K562 (cell line): ENCODE results near the gene UPF2. TPM values are rescaled to one million over a fixed set of nuclear protein-coding genes. Genes with fewer than 3 reads are reported as not detected.

Experiments
- CBX3 ChIP-seq, 2 experiments: IDR thresholded peaks; 1 replicate in 1 of 2; 2 replicates in 1 of 2; pipeline ENCODE4 v1.6.1; 2012; ENCODE audit warnings: inconsistent platforms in 2 of 2, low read length in 2 of 2, borderline replicate concordance in 1 of 2, control low read depth in 1 of 2
- HNRNPK ChIP-seq: fragments of 200-400 bp; formaldehyde crosslinking; IDR thresholded peaks from one replicate; pipeline ENCODE4 v1.6.1; 2018; ENCODE audit warnings: mild to moderate bottlenecking, low read depth, low read length; ENCODE audit not compliant: poor library complexity, severe bottlenecking
- SMARCA5 ChIP-seq: fragments of 450-650 bp; IDR thresholded peaks from 2 replicates; pipeline ENCODE4 v1.6.1; 2016
- ZFP30 ChIP-seq: fragments of 250-450 bp; sonication (Bioruptor Pico); IDR thresholded peaks from 2 replicates; pipeline ENCODE4 v1.8.0; 2022; ENCODE audit warnings: moderate library complexity, mild to moderate bottlenecking, inconsistent platforms, borderline replicate concordance
- ZNF175 ChIP-seq: fragments of 200-800 bp; sonication (Bioruptor generic); IDR thresholded peaks from 2 replicates; pipeline ENCODE4 v1.6.1; 2016; ENCODE audit warnings: low read depth, mild to moderate bottlenecking, missing genetic modification characterization, missing compliant biosample characterization
- polyA plus RNA-seq, 8 experiments: library from polyadenylated mRNA; depleted of rRNA in 4 of 8; stranded (reverse) in 5 of 8; unstranded in 3 of 8; fragments of >200 nt; fragmentation: Nextera tagmentation in 2 of 8; fragmentation: Illumina TruSeq in 1 of 8; extraction: Ambion mirVana in 2 of 8; extraction: Trizol in 1 of 8; gene quantifications; 2 replicates each; pipeline versions ENCODE4 v1.2.1 to v1.2.3, GENCODE V29; 2011 to 2014; ENCODE audit warnings: inconsistent platforms in 1 of 8, missing spikeins in 1 of 8
- total RNA-seq, 7 experiments: library from RNA; depleted of rRNA in 6 of 7; stranded (reverse); fragments of >200 nt in 6 of 7; fragmentation: Illumina TruSeq in 2 of 7; extraction: Trizol in 2 of 7; gene quantifications; 2 replicates each; pipeline versions ENCODE4 v1.2.1 to v1.2.3, GENCODE V29; 2011 to 2021; ENCODE audit warnings: low replicate concordance in 1 of 7
- TF ChIP-seq, protein P1 (sequence below): IDR thresholded peaks from 2 replicates; pipeline ENCODE4 v1.6.1; 2012; ENCODE audit warnings: low read depth, low read length, improper control_type of control experiment, borderline replicate concordance
- TF ChIP-seq, protein P2 (sequence below): IDR thresholded peaks from 2 replicates; pipeline ENCODE4 v1.6.1; 2014; ENCODE audit warnings: antibody characterized with exemption
- TF ChIP-seq, protein P3 (sequence below), 2 experiments: fragments of 450-650 bp in 1 of 2; sonication (generic) in 1 of 2; formaldehyde crosslinking; conservative IDR thresholded peaks; 2 replicates each; pipeline versions ENCODE4 v1.4.0 to v1.8.1; 2020 to 2022; ENCODE audit warnings: mild to moderate bottlenecking in 1 of 2, missing genetic modification reagents in 1 of 2

The UPF2 gene
- total and polyA plus RNA-seq, 9 of the 15 experiments (the other 6 are each of a cell fraction or from before 2014, with no cell fraction given): 13.9 to 37.7 (median 23.7) TPM

DNA sequence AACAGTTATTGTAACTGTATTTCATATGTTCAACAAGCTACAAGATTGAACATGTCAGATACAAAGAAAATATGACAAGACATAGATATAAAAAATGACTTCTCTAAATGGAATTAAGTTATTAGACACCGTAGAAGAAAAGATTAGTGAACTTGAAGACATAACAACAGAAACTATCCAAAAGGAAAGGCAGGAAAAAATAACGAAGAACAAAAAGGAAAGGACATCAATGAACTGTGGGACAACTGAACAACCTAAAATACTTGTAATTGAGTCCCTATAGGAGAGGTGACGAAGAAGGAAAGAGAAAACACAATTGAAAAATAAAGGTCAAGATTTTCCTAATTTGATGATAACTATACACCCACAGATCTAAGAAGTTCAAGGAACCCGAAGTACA, 32.3 kb downstream of the UPF2 start (continued):
- TF ChIP-seq, protein P1, sequence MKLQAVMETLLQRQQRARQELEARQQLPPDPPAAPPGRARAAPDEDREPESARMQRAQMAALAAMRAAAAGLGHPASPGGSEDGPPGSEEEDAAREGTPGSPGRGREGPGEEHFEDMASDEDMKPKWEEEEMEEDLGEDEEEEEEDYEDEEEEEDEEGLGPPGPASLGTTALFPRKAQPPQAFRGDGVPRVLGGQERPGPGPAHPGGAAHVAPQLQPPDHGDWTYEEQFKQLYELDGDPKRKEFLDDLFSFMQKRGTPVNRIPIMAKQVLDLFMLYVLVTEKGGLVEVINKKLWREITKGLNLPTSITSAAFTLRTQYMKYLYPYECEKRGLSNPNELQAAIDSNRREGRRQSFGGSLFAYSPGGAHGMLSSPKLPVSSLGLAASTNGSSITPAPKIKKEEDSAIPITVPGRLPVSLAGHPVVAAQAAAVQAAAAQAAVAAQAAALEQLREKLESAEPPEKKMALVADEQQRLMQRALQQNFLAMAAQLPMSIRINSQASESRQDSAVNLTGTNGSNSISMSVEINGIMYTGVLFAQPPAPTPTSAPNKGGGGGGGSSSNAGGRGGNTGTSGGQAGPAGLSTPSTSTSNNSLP: no peak
- TF ChIP-seq CBX3 (IDR thresholded peaks at IDR 0.05; ENCODE audit: borderline replicate concordance in 1 of 2, low read length in 2 of 2) (peak in 1 of 2 experiments; percentile 80; a peak in 2 of 3 replicates), SMARCA5 (peak; percentile 63; the same call in 1 of the 2 replicates), HNRNPK (no peak), ZFP30 (CRISPR knock-in tag) (peak; percentile 72; the same call in 1 of the 2 replicates), ZNF175 (no peak)
- TF ChIP-seq, protein P2, sequence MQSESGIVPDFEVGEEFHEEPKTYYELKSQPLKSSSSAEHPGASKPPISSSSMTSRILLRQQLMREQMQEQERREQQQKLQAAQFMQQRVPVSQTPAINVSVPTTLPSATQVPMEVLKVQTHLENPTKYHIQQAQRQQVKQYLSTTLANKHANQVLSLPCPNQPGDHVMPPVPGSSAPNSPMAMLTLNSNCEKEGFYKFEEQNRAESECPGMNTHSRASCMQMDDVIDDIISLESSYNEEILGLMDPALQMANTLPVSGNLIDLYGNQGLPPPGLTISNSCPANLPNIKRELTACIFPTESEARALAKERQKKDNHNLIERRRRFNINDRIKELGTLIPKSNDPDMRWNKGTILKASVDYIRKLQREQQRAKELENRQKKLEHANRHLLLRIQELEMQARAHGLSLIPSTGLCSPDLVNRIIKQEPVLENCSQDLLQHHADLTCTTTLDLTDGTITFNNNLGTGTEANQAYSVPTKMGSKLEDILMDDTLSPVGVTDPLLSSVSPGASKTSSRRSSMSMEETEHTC: no peak
- TF ChIP-seq, protein P3, sequence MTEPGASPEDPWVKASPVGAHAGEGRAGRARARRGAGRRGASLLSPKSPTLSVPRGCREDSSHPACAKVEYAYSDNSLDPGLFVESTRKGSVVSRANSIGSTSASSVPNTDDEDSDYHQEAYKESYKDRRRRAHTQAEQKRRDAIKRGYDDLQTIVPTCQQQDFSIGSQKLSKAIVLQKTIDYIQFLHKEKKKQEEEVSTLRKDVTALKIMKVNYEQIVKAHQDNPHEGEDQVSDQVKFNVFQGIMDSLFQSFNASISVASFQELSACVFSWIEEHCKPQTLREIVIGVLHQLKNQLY (CRISPR knock-in tag; conservative IDR thresholded peaks at IDR 0.05): no peak
- TF ChIP-seq, all 486 proteins: peak for 9
